A549 (cell line): Measurements from ENCODE around the gene SORL1. TPM values are rescaled to one million over a fixed set of nuclear protein-coding genes. Genes with fewer than 3 reads are reported as not detected.

Experiments
- ATAC-seq, 2 experiments: fragments of 200-7000 bp in 1 of 2; fragments of >200 bp in 1 of 2; cut with Nextera tagmentation in 1 of 2; cut with Tn5 transposase in 1 of 2; 3 replicates each; pipeline versions ENCODE4 v1.8.0 to v1.9.1; 2018 to 2020; ENCODE audit warnings: mild to moderate bottlenecking in 1 of 2, moderate library complexity in 1 of 2
- CTCF ChIA-PET: fragments of 300-600 bp; sonication (Branson Sonifier 250); formaldehyde crosslinking; extraction: SDS; loops from one replicate; lab custom pipeline; 2021; ENCODE audit warnings: antibody characterized with exemption, inconsistent platforms; lab: Yijun Ruan, JAX
- POLR2A ChIA-PET: fragments of 350-600 bp; formaldehyde crosslinking; extraction: SDS; loops from one replicate; lab custom pipeline; 2021; ENCODE audit warnings: antibody characterized with exemption, inconsistent platforms; lab: Yijun Ruan, JAX
- DNase-seq, 2 experiments: peaks; one replicate each; pipeline versions ENCODE4 v3.0.0 to v3.0.0-alpha.2; 2011 to 2016; ENCODE audit warnings: low read depth in 1 of 2, low spot score in 1 of 2
- FAIRE-seq: peaks from 2 replicates; lab custom pipeline; 2011; peaks lifted over from hg19 to GRCh38; lab: Jason Lieb, UNC
- H3K27ac ChIP-seq, 2 experiments: fragments of >200 bp; sonication (Bioruptor Twin); formaldehyde crosslinking; 3 replicates each; pipeline ENCODE4 v1.5.1; 2016 to 2017
- H3K4me1 ChIP-seq: fragments of >200 bp; sonication (Bioruptor Twin); formaldehyde crosslinking; 3 replicates; pipeline ENCODE4 v1.6.1; 2016
- H3K4me2 ChIP-seq: fragments of >200 bp; sonication (Bioruptor Twin); formaldehyde crosslinking; 3 replicates; pipeline ENCODE4 v1.6.1; 2016
- H3K4me3 ChIP-seq: fragments of >200 bp; sonication (Bioruptor Twin); formaldehyde crosslinking; 3 replicates; pipeline ENCODE4 v1.5.1; 2016
- H3K9me3 ChIP-seq: fragments of >200 bp; sonication (Bioruptor Twin); formaldehyde crosslinking; 3 replicates; pipeline ENCODE4 v1.6.1; 2016
- BCL3 ChIP-seq: fragments of >200 bp; sonication (Bioruptor Twin); formaldehyde crosslinking; IDR thresholded peaks from 3 replicates; pipeline ENCODE4 v1.6.1; 2016
- BHLHE40 ChIP-seq: IDR thresholded peaks from 2 replicates; pipeline ENCODE4 v1.6.1; 2012; ENCODE audit warnings: low read depth, low read length, inconsistent platforms
- CBX8 ChIP-seq: fragments of 200-600 bp; sonication (generic); IDR thresholded peaks from 2 replicates; pipeline ENCODE4 v1.6.1; 2016
- CHD2 ChIP-seq: fragments of 150-350 bp; IDR thresholded peaks from 2 replicates; pipeline ENCODE4 v1.6.1; 2014; ENCODE audit warnings: low read length; ENCODE audit not compliant: partially characterized antibody
- E2F6 ChIP-seq: IDR thresholded peaks from 2 replicates; pipeline ENCODE4 v1.6.1; 2012; ENCODE audit warnings: low read depth, borderline replicate concordance
- EHF ChIP-seq: fragments of 250-450 bp; sonication (Bioruptor Pico); IDR thresholded peaks from 2 replicates; pipeline ENCODE4 v1.5.0; 2020; ENCODE audit warnings: mild to moderate bottlenecking
- EHMT2 ChIP-seq: fragments of 200-600 bp; sonication (generic); IDR thresholded peaks from 2 replicates; pipeline ENCODE4 v1.6.1; 2016; ENCODE audit warnings: antibody characterized with exemption, low read depth, mild to moderate bottlenecking, moderate library complexity
- ELK1 ChIP-seq: fragments of 150-350 bp; IDR thresholded peaks from 2 replicates; pipeline ENCODE4 v1.6.1; 2014; ENCODE audit warnings: low read depth, mild to moderate bottlenecking, low read length
- EP300 ChIP-seq, 2 experiments: fragments of >200 bp; sonication (Bioruptor Twin); formaldehyde crosslinking; IDR thresholded peaks; 2 replicates in 1 of 2; 3 replicates in 1 of 2; pipeline ENCODE4 v1.6.1; 2016 to 2017
- FOSB ChIP-seq: fragments of 250-450 bp; sonication (Bioruptor Pico); IDR thresholded peaks from 2 replicates; pipeline ENCODE4 v1.5.0; 2020; ENCODE audit warnings: mild to moderate bottlenecking, moderate library complexity
- FOSL2 ChIP-seq, 2 experiments: fragments of 450-650 bp in 1 of 2; fragments of >200 bp in 1 of 2; sonication (Bioruptor Twin) in 1 of 2; formaldehyde crosslinking; IDR thresholded peaks; 2 replicates each; pipeline versions ENCODE4 v1.5.0 to v1.6.1; 2016 to 2020; ENCODE audit warnings: mild to moderate bottlenecking in 1 of 2, moderate library complexity in 1 of 2
- FOXS1 ChIP-seq: fragments of 250-450 bp; sonication (Bioruptor Pico); IDR thresholded peaks from 2 replicates; pipeline ENCODE4 v1.5.0; 2020; ENCODE audit warnings: mild to moderate bottlenecking, moderate library complexity
- GATA3 ChIP-seq: IDR thresholded peaks from 2 replicates; pipeline ENCODE4 v1.6.1; 2012; ENCODE audit warnings: borderline replicate concordance
- HMGXB4 ChIP-seq: fragments of 250-450 bp; sonication (Bioruptor Pico); IDR thresholded peaks from 2 replicates; pipeline ENCODE4 v1.5.0; 2021; ENCODE audit warnings: mild to moderate bottlenecking, moderate library complexity, borderline replicate concordance
- JUN ChIP-seq, 2 experiments: fragments of >200 bp; sonication (Bioruptor Twin); formaldehyde crosslinking; IDR thresholded peaks; 2 replicates in 1 of 2; 3 replicates in 1 of 2; pipeline ENCODE4 v1.6.1; 2016 to 2017
- KDM5A ChIP-seq: fragments of 200-600 bp; sonication (generic); IDR thresholded peaks from 2 replicates; pipeline ENCODE4 v1.6.1; 2016; ENCODE audit warnings: antibody characterized with exemption, mild to moderate bottlenecking
- MAZ ChIP-seq: fragments of 150-350 bp; IDR thresholded peaks from 2 replicates; pipeline ENCODE4 v1.6.1; 2014; ENCODE audit warnings: antibody characterized with exemption, low read depth, low read length, borderline replicate concordance
- PBX3 ChIP-seq: IDR thresholded peaks from 2 replicates; pipeline ENCODE4 v1.6.1; 2012
- RAD21 ChIP-seq, 2 experiments: fragments of >200 bp in 1 of 2; sonication (Bioruptor Twin) in 1 of 2; formaldehyde crosslinking in 1 of 2; IDR thresholded peaks in 1 of 2; conservative IDR thresholded peaks in 1 of 2; 2 replicates in 1 of 2; 3 replicates in 1 of 2; pipeline ENCODE4 v1.6.1; 2012 to 2018; ENCODE audit warnings: inconsistent platforms in 1 of 2
- RCOR1 ChIP-seq: fragments of 150-350 bp; IDR thresholded peaks from 2 replicates; pipeline ENCODE4 v1.6.1; 2014; ENCODE audit warnings: antibody characterized with exemption, low read length, low read depth
- REST ChIP-seq: fragments of 200-600 bp; sonication (generic); IDR thresholded peaks from 2 replicates; pipeline ENCODE4 v1.6.1; 2016; ENCODE audit warnings: antibody characterized with exemption, mild to moderate bottlenecking, moderate library complexity
- RFX5 ChIP-seq: fragments of 450-650 bp; IDR thresholded peaks from 2 replicates; pipeline ENCODE4 v1.7.1; 2014; ENCODE audit warnings: antibody characterized with exemption, mild to moderate bottlenecking, moderate library complexity
- SMC3 ChIP-seq: fragments of >200 bp; sonication (Bioruptor Twin); formaldehyde crosslinking; IDR thresholded peaks from 3 replicates; pipeline ENCODE4 v1.6.1; 2018; ENCODE audit warnings: inconsistent platforms
- SREBF2 ChIP-seq: fragments of 450-650 bp; IDR thresholded peaks from 2 replicates; pipeline ENCODE4 v1.6.1; 2014; ENCODE audit warnings: mild to moderate bottlenecking, moderate library complexity
- USF2 ChIP-seq: fragments of 450-650 bp; IDR thresholded peaks from 2 replicates; pipeline ENCODE4 v1.6.1; 2014; ENCODE audit warnings: antibody characterized with exemption
- WGBS: methylation state at CpG from one replicate; pipeline ENCODE4 v1.1.6; 2017; ENCODE audit errors: missing lambda C conversion rate; 5-methylcytosine and 5-hydroxymethylcytosine counted together
- polyA plus RNA-seq, 4 experiments: library from polyadenylated mRNA; depleted of rRNA in 3 of 4; stranded (reverse); fragments of >200 nt; fragmentation: RNase III in 1 of 4; extraction: RNeasy Plus Mini Kit Qiagen cat#74134 plus additional on column Dnase treatment in 1 of 4; gene quantifications; 2 replicates in 3 of 4; 3 replicates in 1 of 4; pipeline ENCODE4 v1.2.3, GENCODE V29; 2011 to 2017

Gene SORL1
- polyA plus RNA-seq, 2 of the 4 experiments (the other 2 are of a cell fraction), result 0.45 to 3.8 TPM

- no peaks in the 10 kb centered on the region for H3K4me1 ChIP-seq
- ATAC-seq, result no peak
- no peak for DNase-seq
- no peak overlapping the region for H3K4me2 ChIP-seq
- no peak for FAIRE-seq
- no peak overlapping the region for H3K27ac ChIP-seq
- CTCF ChIA-PET, result no interaction called here
- POLR2A ChIA-PET, result no interaction called here
- TF ChIP-seq SMC3 (no peak), RFX5 (no peak), USF2 (no peak), RCOR1 (no peak), EP300 (IDR thresholded peaks at IDR 0.05) (no peak), CBX8 (no peak), MAZ (no peak), CHD2 (no peak), GATA3 (no peak), REST (no peak), BCL3 (no peak), PBX3 (no peak), SREBF2 (no peak), RAD21 (conservative IDR thresholded peaks at IDR 0.05 in 1 of 2, IDR thresholded peaks at IDR 0.05 in 1 of 2) (no peak)
- H3K4me3 ChIP-seq, result no peak overlapping the region
- no peaks in the 10 kb centered on the region for H3K9me3 ChIP-seq
- WGBS, result 88% methylated on average over 4 of the region's 4 CpGs
Observed at GRCh38 chr11:121524233-121524631, 72.1 kb downstream of the SORL1 start.

- DNase-seq, result no peak
- H3K27ac ChIP-seq, result no peak overlapping the region
- no peak overlapping the region for H3K4me2 ChIP-seq
- no peak for TF ChIP-seq BHLHE40
- TF ChIP-seq JUN (IDR thresholded peaks at IDR 0.05), result no peak
- no peaks in the 10 kb centered on the region for H3K9me3 ChIP-seq
- no peak overlapping the region for H3K4me3 ChIP-seq
- no peak for ATAC-seq
- ChIA-PET POLR2A (no interaction called here), CTCF (no interaction called here)
- FAIRE-seq, result no peak
- H3K4me1 ChIP-seq, result no peaks in the 10 kb centered on the region
Observed at GRCh38 chr11:121525376-121525775, 73.3 kb downstream of the SORL1 start.

GRCh38 chr11:121530257-121530656, 78.1 kb downstream of the SORL1 start:
- H3K4me1 ChIP-seq, result no peaks in the 10 kb centered on the region
- DNase-seq, result no peak
- no peaks in the 10 kb centered on the region for H3K9me3 ChIP-seq
- H3K27ac ChIP-seq, result no peak overlapping the region
- no peak for ATAC-seq
- ChIA-PET POLR2A (no interaction called here), CTCF (no interaction called here)
- FAIRE-seq, result no peak
- WGBS, result 61% methylated on average over 2 of the region's 2 CpGs
- H3K4me3 ChIP-seq, result no peak overlapping the region
- H3K4me2 ChIP-seq, result no peak overlapping the region
- TF ChIP-seq KDM5A, result no peak
- TF ChIP-seq EP300 (IDR thresholded peaks at IDR 0.05), result no peak
- no peak for TF ChIP-seq RCOR1
- TF ChIP-seq HMGXB4 (CRISPR knock-in tag), result no peak
- no peak for TF ChIP-seq EHMT2
- TF ChIP-seq ELK1, result no peak
- TF ChIP-seq E2F6, result no peak
- no peak for TF ChIP-seq EHF (CRISPR knock-in tag)
- no peak for TF ChIP-seq FOXS1 (CRISPR knock-in tag)
- TF ChIP-seq FOSB (CRISPR knock-in tag), result no peak
- TF ChIP-seq FOSL2 (IDR thresholded peaks at IDR 0.05), result no peak
- no peak for TF ChIP-seq FOSL2 (CRISPR knock-in tag; IDR thresholded peaks at IDR 0.05)
